Ascending aorta (tissue), 2 donors: ENCODE data around the gene CNTNAP2. TPM values are rescaled to one million over a fixed set of nuclear protein-coding genes. Genes with fewer than 3 reads are reported as not detected.
A peak's percentile ranks its signal among the peaks of the same experiment; 100 is the strongest.

Source experiments
- DNase-seq, 2 donors: peaks; one replicate each; pipeline ENCODE4 v3.0.0-alpha.2; 2019; ENCODE audit warnings: low spot score in 2 of 2
- H3K27ac ChIP-seq, 2 donors: fragments of 200-600 bp; sonication (generic); one replicate each; pipeline ENCODE4 v1.5.1; 2016 to 2017; ENCODE audit warnings: mild to moderate bottlenecking in 1 of 2
- H3K27me3 ChIP-seq: fragments of 200-600 bp; sonication (generic); one replicate; pipeline ENCODE4 v1.5.1; 2017
- H3K36me3 ChIP-seq, 2 donors: fragments of 200-600 bp; sonication (generic); one replicate each; pipeline ENCODE4 v1.5.1; 2016
- H3K4me1 ChIP-seq, 2 donors: fragments of 200-600 bp; sonication (generic); one replicate each; pipeline ENCODE4 v1.5.1; 2016 to 2017; ENCODE audit warnings: mild to moderate bottlenecking in 1 of 2
- H3K4me3 ChIP-seq, 2 donors: fragments of 200-600 bp; sonication (generic); one replicate each; pipeline ENCODE4 v1.5.1; 2016 to 2017; ENCODE audit warnings: mild to moderate bottlenecking in 1 of 2
- H3K9me3 ChIP-seq, 2 donors: fragments of 200-600 bp; sonication (generic); one replicate each; pipeline ENCODE4 v1.5.1; 2016
- CTCF ChIP-seq, 3 experiments: fragments of 200-600 bp in 2 of 3; fragments of 450-650 bp in 1 of 3; sonication (generic) in 2 of 3; IDR thresholded peaks; one replicate each; pipeline ENCODE4 v1.5.1; 2016 to 2019; ENCODE audit warnings: antibody characterized with exemption in 3 of 3, mild to moderate bottlenecking in 1 of 3, moderate library complexity in 1 of 3
- intact Hi-C: fragments of 100-400 bp; cut with DNase I; formaldehyde crosslinking; loops from one replicate; pipeline ENCODE4 v1.15.1; 2023
- total RNA-seq: library from RNA; depleted of rRNA; stranded (reverse); fragments of >200 nt; gene quantifications from one replicate; pipeline ENCODE4 v1.1.0, GENCODE V29; 2016

The CNTNAP2 gene
- total RNA-seq, 1 donor from 2014 or later: not detected

- no peak overlapping the region for H3K27ac ChIP-seq
- no peaks in the 10 kb centered on the region for H3K9me3 ChIP-seq
- H3K4me1 ChIP-seq: no peaks in the 10 kb centered on the region
- intact Hi-C loops: no loop called here
- H3K27me3 ChIP-seq: no peaks in the 10 kb centered on the region
- no peak for DNase-seq
- H3K36me3 ChIP-seq: no peaks in the 10 kb centered on the region
- no peak for TF ChIP-seq CTCF (IDR thresholded peaks at IDR 0.05)
- H3K4me3 ChIP-seq: no peak overlapping the region
These were observed 2085.4 kb downstream of the CNTNAP2 start for GRCh38 chr7:148201992-148202391.

- no peaks in the 10 kb centered on the region for H3K36me3 ChIP-seq
These were observed 2088.2 kb downstream of the CNTNAP2 start for GRCh38 chr7:148204639-148205304.

GRCh38 chr7:148209643-148210190 lies 2093.1 kb downstream of the CNTNAP2 start:
- H3K36me3 ChIP-seq: no peaks in the 10 kb centered on the region
- intact Hi-C loops: no loop called here
- no peak for TF ChIP-seq CTCF (IDR thresholded peaks at IDR 0.05)

More at GRCh38 chr7:148204639-148205304, 2088.2 kb downstream of the CNTNAP2 start:
- Histone ChIP-seq H3K27ac (no peak overlapping the region), H3K27me3 (no peaks in the 10 kb centered on the region), H3K4me3 (no peak overlapping the region), H3K9me3 (no peaks in the 10 kb centered on the region), H3K4me1 (no peaks in the 10 kb centered on the region)
- no peak for TF ChIP-seq CTCF (IDR thresholded peaks at IDR 0.05)
- DNase-seq: no peak
- intact Hi-C loops: no loop called here

GRCh38 chr7:148210804-148211325 lies 2094.3 kb downstream of the CNTNAP2 start:
- peaks cover 0 to 6% of the 10 kb centered on the region in 2 donors for H3K4me1 ChIP-seq
- no peaks in the 10 kb centered on the region for H3K9me3 ChIP-seq
- DNase-seq: no peak
- H3K27me3 ChIP-seq: no peaks in the 10 kb centered on the region
- no peak overlapping the region for H3K4me3 ChIP-seq
- no peak for TF ChIP-seq CTCF (IDR thresholded peaks at IDR 0.05)
- no peak overlapping the region for H3K27ac ChIP-seq
- H3K36me3 ChIP-seq: no peaks in the 10 kb centered on the region
- intact Hi-C loops: no loop called here

More at GRCh38 chr7:148209643-148210190, 2093.1 kb downstream of the CNTNAP2 start:
- no peaks in the 10 kb centered on the region for H3K9me3 ChIP-seq
- H3K4me3 ChIP-seq: no peak overlapping the region
- no peak for DNase-seq
- no peaks in the 10 kb centered on the region for H3K27me3 ChIP-seq
- no peak overlapping the region for H3K27ac ChIP-seq
- peaks cover 0 to 6% of the 10 kb centered on the region in 2 donors for H3K4me1 ChIP-seq

- Histone ChIP-seq H3K9me3 (no peaks in the 10 kb centered on the region), H3K4me1 (peaks cover 0 to 6% of the 10 kb centered on the region in 2 donors), H3K27me3 (no peaks in the 10 kb centered on the region), H3K36me3 (no peaks in the 10 kb centered on the region), H3K4me3 (peak overlapping the region in 1 of 2 donors; percentile 3), H3K27ac (no peak overlapping the region)
- no peak for TF ChIP-seq CTCF (IDR thresholded peaks at IDR 0.05)
- no peak for DNase-seq
- intact Hi-C loops: no loop called here
These were observed 2095.1 kb downstream of the CNTNAP2 start for GRCh38 chr7:148211740-148212151.
